IMR-90 (cell line): ENCODE results near the gene ADCY2.

Experiments used
- CEBPB ChIP-seq: IDR thresholded peaks from 2 replicates; pipeline ENCODE4 v1.6.1; 2012; ENCODE audit warnings: low read depth, low read length, improper control_type of control experiment
- CTCF ChIP-seq: conservative IDR thresholded peaks from 2 replicates; pipeline ENCODE4 v1.5.1; 2012; ENCODE audit warnings: mild to moderate bottlenecking, low read depth, low read length, improper control_type of control experiment
- FOS ChIP-seq: fragments of 150-350 bp; IDR thresholded peaks from 2 replicates; pipeline ENCODE4 v1.6.1; 2016; ENCODE audit warnings: low read depth, low read length
- MAFK ChIP-seq: IDR thresholded peaks from 2 replicates; pipeline ENCODE4 v1.6.1; 2012; ENCODE audit warnings: low read depth, low read length, improper control_type of control experiment
- MAZ ChIP-seq: IDR thresholded peaks from 2 replicates; pipeline ENCODE4 v1.6.1; 2012; ENCODE audit warnings: low read depth, mild to moderate bottlenecking, low read length, improper control_type of control experiment, moderate library complexity, borderline replicate concordance
- MXI1 ChIP-seq: IDR thresholded peaks from 2 replicates; pipeline ENCODE4 v1.6.1; 2012; ENCODE audit warnings: low read depth, mild to moderate bottlenecking, low read length, moderate library complexity, borderline replicate concordance
- POLR2A ChIP-seq: IDR thresholded peaks from 2 replicates; pipeline ENCODE4 v1.6.1; 2012; ENCODE audit warnings: mild to moderate bottlenecking, low read depth, low read length
- RAD21 ChIP-seq: IDR thresholded peaks from 2 replicates; pipeline ENCODE4 v1.6.1; 2012; ENCODE audit warnings: low read length, improper control_type of control experiment
- RFX5 ChIP-seq: IDR thresholded peaks from 2 replicates; pipeline ENCODE4 v1.8.0; 2012; ENCODE audit warnings: low read depth, mild to moderate bottlenecking, low read length, moderate library complexity
- SMC3 ChIP-seq: fragments of 150-350 bp; IDR thresholded peaks from 2 replicates; pipeline ENCODE4 v1.6.1; 2016; ENCODE audit warnings: low read depth, mild to moderate bottlenecking, antibody characterized with exemption, low read length, moderate library complexity
- USF2 ChIP-seq: fragments of 150-350 bp; IDR thresholded peaks from 2 replicates; pipeline ENCODE4 v1.6.1; 2017; ENCODE audit warnings: mild to moderate bottlenecking, antibody characterized with exemption, low read length, low read depth

GRCh38 chr5:7540736-7541485 lies 145.0 kb downstream of the ADCY2 start:
- TF ChIP-seq CTCF (no peak), MAZ (no peak), RFX5 (no peak), POLR2A (no peak), MAFK (no peak), USF2 (no peak), FOS (no peak), MXI1 (no peak), RAD21 (no peak), CEBPB (no peak), SMC3 (no peak)
